Kidney capillary endothelial cell (primary cell): Measurements from ENCODE around the gene SMIM35.

Experiments
- DNase-seq: peaks from one replicate; pipeline ENCODE4 v3.0.0-alpha.2; 2018; ENCODE audit warnings: low spot score

Gene SMIM35

GRCh38 chr11:118057251-118058145 lies 29.3 kb downstream of the SMIM35 start:
- DNase-seq = no peak

- no peak for DNase-seq
Observed at GRCh38 chr11:118056806-118057205, 30.0 kb downstream of the SMIM35 start.

- DNase-seq = no peak
Observed at GRCh38 chr11:118055966-118056365, 30.8 kb downstream of the SMIM35 start.

GRCh38 chr11:118054712-118055640 lies 31.8 kb downstream of the SMIM35 start:
- no peak for DNase-seq

- DNase-seq = no peak
Observed at GRCh38 chr11:118052581-118053206, 34.1 kb downstream of the SMIM35 start.

- no peak for DNase-seq
Observed at GRCh38 chr11:118051611-118052461, 34.9 kb downstream of the SMIM35 start.

GRCh38 chr11:118051136-118051610 lies 35.6 kb downstream of the SMIM35 start:
- DNase-seq = no peak

GRCh38 chr11:118050208-118050891 lies 36.4 kb downstream of the SMIM35 start:
- DNase-seq = no peak

GRCh38 chr11:118049771-118050170 lies 37.0 kb downstream of the SMIM35 start:
- DNase-seq = no peak

- DNase-seq = no peak
Observed at GRCh38 chr11:118048472-118049370, 38.0 kb downstream of the SMIM35 start.

GRCh38 chr11:118047749-118048148 lies 39.0 kb downstream of the SMIM35 start:
- DNase-seq = no peak

- DNase-seq = no peak
Observed at GRCh38 chr11:118046964-118047700, 39.6 kb downstream of the SMIM35 start.

- no peak for DNase-seq
Observed at GRCh38 chr11:118046051-118046963, 40.5 kb downstream of the SMIM35 start.

GRCh38 chr11:118045191-118045590 lies 41.6 kb downstream of the SMIM35 start:
- no peak for DNase-seq

- no peak for DNase-seq
Observed at GRCh38 chr11:118042796-118043195, 44.0 kb downstream of the SMIM35 start.

GRCh38 chr11:118042141-118042540 lies 44.6 kb downstream of the SMIM35 start:
- no peak for DNase-seq

- DNase-seq = no peak
Observed at GRCh38 chr11:118033443-118033842, 53.3 kb downstream of the SMIM35 start.

- DNase-seq = no peak
Observed at GRCh38 chr11:118028626-118029025, 58.1 kb downstream of the SMIM35 start.
